Epithelial cell of esophagus (primary cell): Measurements from ENCODE around the gene YWHAQ.

Experiments used
- DNase-seq: peaks from one replicate; pipeline ENCODE4 v3.0.0; 2010; ENCODE audit warnings: low read depth
- H3K4me3 ChIP-seq: 2 replicates; pipeline ENCODE4 v1.5.1; 2011; ENCODE audit warnings: mild to moderate bottlenecking, low read length, control low read depth
- CTCF ChIP-seq: IDR thresholded peaks from 2 replicates; pipeline ENCODE4 v1.5.1; 2011; ENCODE audit warnings: low read depth, mild to moderate bottlenecking, low read length, control low read depth, inconsistent platforms; ENCODE audit not compliant: insufficient read depth; ENCODE audit errors: missing control alignments

The YWHAQ gene

GRCh38 chr2:9650119-9650821 lies 19.5 kb upstream of the YWHAQ start:
- no peak for TF ChIP-seq CTCF
- no peak for DNase-seq
- no peak overlapping the region for H3K4me3 ChIP-seq

GRCh38 chr2:9649261-9649660 lies 18.5 kb upstream of the YWHAQ start:
- no peak for TF ChIP-seq CTCF

GRCh38 chr2:9648821-9649220 lies 18.0 kb upstream of the YWHAQ start:
- no peak for TF ChIP-seq CTCF
- no peak for DNase-seq
- H3K4me3 ChIP-seq: no peak overlapping the region

More at GRCh38 chr2:9649261-9649660, 18.5 kb upstream of the YWHAQ start:
- no peak for DNase-seq
- H3K4me3 ChIP-seq: no peak overlapping the region

GRCh38 chr2:9647884-9648283 lies 17.1 kb upstream of the YWHAQ start:
- DNase-seq: no peak
- TF ChIP-seq CTCF: no peak
- no peak overlapping the region for H3K4me3 ChIP-seq

- TF ChIP-seq CTCF: no peak
- no peak for DNase-seq
- H3K4me3 ChIP-seq: no peak overlapping the region
Observed at GRCh38 chr2:9646196-9647030, 15.6 kb upstream of the YWHAQ start.

GRCh38 chr2:9644603-9645002 lies 13.8 kb upstream of the YWHAQ start:
- DNase-seq: peak; percentile 99
- H3K4me3 ChIP-seq: no peak overlapping the region
- peak; percentile 13 for TF ChIP-seq CTCF
